Measurements from ENCODE around the gene USPL1. TPM values are rescaled to one million over a fixed set of nuclear protein-coding genes. Genes with fewer than 3 reads are reported as not detected.
"Not testable (repeated sequence)": the region's sequence is repeated elsewhere in the genome, so short reads cannot be mapped to it uniquely, and the experiment has no call there.

USPL1 gene
- total RNA-seq, 1 donor from 2014 or later, result 24.9 TPM

DNA sequence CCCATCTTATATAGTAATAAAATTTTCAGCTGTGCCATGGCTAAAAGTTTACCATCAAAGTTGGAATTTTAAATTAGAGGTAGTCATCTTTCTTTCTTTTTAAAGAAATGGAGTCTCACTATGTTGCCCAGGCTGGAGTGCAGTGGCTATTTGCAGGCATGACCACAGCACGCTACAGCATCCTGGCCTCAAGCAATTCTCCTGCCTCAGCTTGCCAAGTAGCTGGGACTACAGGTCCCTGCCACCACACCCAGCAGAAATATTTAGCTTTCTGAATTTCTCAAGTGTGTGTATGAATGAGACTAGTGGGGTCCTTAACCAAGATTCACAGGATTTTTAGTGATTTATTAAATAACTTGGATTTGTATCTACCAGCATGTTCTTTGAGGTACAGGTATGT is 30.5 kb upstream of the USPL1 start:
- TF ChIP-seq, protein P1, sequence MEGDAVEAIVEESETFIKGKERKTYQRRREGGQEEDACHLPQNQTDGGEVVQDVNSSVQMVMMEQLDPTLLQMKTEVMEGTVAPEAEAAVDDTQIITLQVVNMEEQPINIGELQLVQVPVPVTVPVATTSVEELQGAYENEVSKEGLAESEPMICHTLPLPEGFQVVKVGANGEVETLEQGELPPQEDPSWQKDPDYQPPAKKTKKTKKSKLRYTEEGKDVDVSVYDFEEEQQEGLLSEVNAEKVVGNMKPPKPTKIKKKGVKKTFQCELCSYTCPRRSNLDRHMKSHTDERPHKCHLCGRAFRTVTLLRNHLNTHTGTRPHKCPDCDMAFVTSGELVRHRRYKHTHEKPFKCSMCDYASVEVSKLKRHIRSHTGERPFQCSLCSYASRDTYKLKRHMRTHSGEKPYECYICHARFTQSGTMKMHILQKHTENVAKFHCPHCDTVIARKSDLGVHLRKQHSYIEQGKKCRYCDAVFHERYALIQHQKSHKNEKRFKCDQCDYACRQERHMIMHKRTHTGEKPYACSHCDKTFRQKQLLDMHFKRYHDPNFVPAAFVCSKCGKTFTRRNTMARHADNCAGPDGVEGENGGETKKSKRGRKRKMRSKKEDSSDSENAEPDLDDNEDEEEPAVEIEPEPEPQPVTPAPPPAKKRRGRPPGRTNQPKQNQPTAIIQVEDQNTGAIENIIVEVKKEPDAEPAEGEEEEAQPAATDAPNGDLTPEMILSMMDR (conservative IDR thresholded peaks at IDR 0.05), result no peak
- H3K27me3 Mint-ChIP-seq (ENCODE audit: low read depth), result no peaks in the 10 kb centered on the region
- H3K27ac Mint-ChIP-seq (ENCODE audit: unreplicated experiment), result no peak overlapping the region
- no peaks in the 10 kb centered on the region for H3K9me3 Mint-ChIP-seq
- no peaks in the 10 kb centered on the region for H3K36me3 Mint-ChIP-seq (ENCODE audit: low read depth)
- DNase-seq (ENCODE audit: low read depth, low spot score), result no peak
- no peak overlapping the region for H3K4me3 Mint-ChIP-seq
- H3K4me1 Mint-ChIP-seq, result no peaks in the 10 kb centered on the region

DNA sequence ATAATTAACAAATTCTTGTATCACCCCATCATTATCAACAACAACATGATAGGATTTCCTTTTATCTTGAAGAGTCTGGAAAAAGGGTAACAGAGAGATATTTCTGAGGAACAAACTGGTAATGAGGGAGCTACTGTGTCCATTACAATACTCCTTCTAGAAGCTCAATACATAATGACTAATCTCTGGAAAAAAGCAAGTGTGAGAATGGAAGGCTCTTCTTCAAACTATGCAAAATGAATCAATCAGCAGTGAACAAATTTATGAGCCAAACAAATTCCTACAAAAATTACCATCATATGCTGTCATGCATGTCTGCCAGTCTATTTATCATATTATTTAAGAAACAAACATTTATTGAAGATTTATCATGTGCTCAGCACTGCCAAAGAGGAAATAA is 30.0 kb upstream of the USPL1 start:
- DNase-seq (ENCODE audit: low read depth, low spot score), result no peak
- no peaks in the 10 kb centered on the region for H3K9me3 Mint-ChIP-seq
- no peaks in the 10 kb centered on the region for H3K27me3 Mint-ChIP-seq (ENCODE audit: low read depth)
- no peaks in the 10 kb centered on the region for H3K36me3 Mint-ChIP-seq (ENCODE audit: low read depth)
- H3K4me3 Mint-ChIP-seq, result no peak overlapping the region
- TF ChIP-seq, protein P1 (conservative IDR thresholded peaks at IDR 0.05), result no peak
- no peak overlapping the region for H3K27ac Mint-ChIP-seq (ENCODE audit: unreplicated experiment)
- no peaks in the 10 kb centered on the region for H3K4me1 Mint-ChIP-seq

DNA sequence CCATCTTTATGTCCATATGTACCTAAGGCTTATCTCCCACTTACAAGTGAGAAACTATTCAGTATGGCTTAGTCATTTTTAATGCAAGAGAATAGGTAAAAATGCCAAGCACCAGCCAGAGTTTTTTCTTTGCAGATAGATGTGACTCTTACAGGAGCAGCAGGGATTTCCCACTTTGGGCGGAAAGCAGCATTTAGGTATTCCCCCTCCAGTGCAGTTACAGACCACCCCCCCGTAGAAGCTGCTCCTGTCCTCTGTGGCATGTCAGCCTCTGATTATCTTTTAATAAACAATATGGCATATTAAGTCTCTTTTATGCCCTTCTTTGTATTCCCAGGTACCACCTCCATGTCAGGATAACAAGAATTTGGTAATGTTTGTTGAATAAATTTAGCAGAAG is 24.7 kb upstream of the USPL1 start:
- no peak for DNase-seq (ENCODE audit: low read depth, low spot score)
- Mint-ChIP-seq H3K27ac (ENCODE audit: unreplicated experiment) (no peak overlapping the region), H3K36me3 (ENCODE audit: low read depth) (peaks cover 2% of the 10 kb centered on the region), H3K9me3 (no peaks in the 10 kb centered on the region), H3K27me3 (ENCODE audit: low read depth) (no peaks in the 10 kb centered on the region), H3K4me3 (no peak overlapping the region), H3K4me1 (no peaks in the 10 kb centered on the region)
- TF ChIP-seq, protein P1 (conservative IDR thresholded peaks at IDR 0.05), result no peak

DNA sequence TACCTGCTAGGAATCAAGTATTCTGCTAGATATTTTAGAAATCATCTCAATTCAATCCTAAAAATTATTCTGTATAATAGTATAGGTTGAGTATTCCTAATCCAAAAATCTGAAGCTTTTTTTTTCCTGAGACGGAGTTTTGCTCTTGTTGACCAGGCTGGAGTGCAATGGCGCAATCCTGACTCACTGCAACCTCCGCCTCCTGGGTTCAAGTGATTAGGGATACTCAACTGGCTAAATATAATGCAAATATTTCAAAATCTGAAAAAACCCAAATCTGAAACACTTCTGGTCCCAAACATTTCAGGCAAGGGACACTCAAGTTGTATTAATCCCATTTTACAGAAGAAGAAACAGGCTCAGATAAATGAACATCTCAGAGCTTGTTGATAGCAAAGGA is 17.2 kb upstream of the USPL1 start:
- H3K4me3 Mint-ChIP-seq, result no peak overlapping the region
- peaks cover 2% of the 10 kb centered on the region for H3K36me3 Mint-ChIP-seq (ENCODE audit: low read depth)
- H3K9me3 Mint-ChIP-seq, result peaks cover 2% of the 10 kb centered on the region
- no peaks in the 10 kb centered on the region for H3K4me1 Mint-ChIP-seq
- TF ChIP-seq, protein P1 (conservative IDR thresholded peaks at IDR 0.05), result no peak
- no peak overlapping the region for H3K27ac Mint-ChIP-seq (ENCODE audit: unreplicated experiment)
- DNase-seq (ENCODE audit: low read depth, low spot score), result no peak
- H3K27me3 Mint-ChIP-seq (ENCODE audit: low read depth), result no peaks in the 10 kb centered on the region

DNA sequence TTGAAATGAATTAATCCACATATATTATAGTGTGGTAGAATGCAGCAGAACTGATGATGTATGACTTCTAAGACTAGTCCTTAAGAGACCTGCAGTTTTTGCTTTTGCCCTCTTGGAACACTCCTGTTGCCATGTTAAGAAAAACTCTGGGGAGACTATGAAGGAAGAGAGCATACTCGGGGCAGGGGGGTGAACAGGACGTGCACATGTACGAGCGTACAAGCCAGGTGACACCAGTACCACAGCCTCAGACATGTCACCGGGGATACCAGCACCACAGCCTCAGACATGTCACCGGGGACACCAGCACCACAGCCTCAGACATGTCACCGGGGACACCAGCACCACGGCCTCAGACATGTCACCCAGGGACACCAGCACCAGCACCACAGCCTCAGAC is 15.9 kb upstream of the USPL1 start:
- DNase-seq (ENCODE audit: low read depth, low spot score), result no peak
- Mint-ChIP-seq H3K27ac (ENCODE audit: unreplicated experiment) (peak overlapping the region; percentile 8), H3K9me3 (peaks cover 2% of the 10 kb centered on the region), H3K4me1 (no peaks in the 10 kb centered on the region), H3K4me3 (no peak overlapping the region), H3K27me3 (ENCODE audit: low read depth) (no peaks in the 10 kb centered on the region), H3K36me3 (ENCODE audit: low read depth) (peaks cover 2% of the 10 kb centered on the region)
- TF ChIP-seq, protein P1 (conservative IDR thresholded peaks at IDR 0.05), result no peak

DNA sequence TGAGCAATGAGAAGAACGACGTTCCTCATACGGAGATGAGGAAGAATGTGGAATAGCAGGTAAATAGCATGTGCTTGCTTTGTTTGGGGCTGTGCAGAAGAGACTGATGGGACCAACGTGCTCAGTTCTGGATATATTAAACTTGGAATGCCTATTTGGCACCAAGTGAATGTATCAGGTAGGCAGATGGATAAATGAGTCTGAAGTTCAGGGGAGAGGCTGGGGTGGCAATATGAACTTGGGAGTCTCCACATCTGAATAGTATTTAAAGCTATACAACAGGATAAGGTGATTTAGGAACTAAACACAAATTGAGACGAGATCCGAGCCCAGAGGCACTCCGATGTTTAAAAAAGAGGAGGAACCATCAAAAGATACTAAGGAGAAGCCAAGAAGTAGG is 12.7 kb upstream of the USPL1 start:
- TF ChIP-seq, protein P1 (conservative IDR thresholded peaks at IDR 0.05), result no peak
- Mint-ChIP-seq H3K4me3 (no peak overlapping the region), H3K36me3 (ENCODE audit: low read depth) (peaks cover 2% of the 10 kb centered on the region), H3K27ac (ENCODE audit: unreplicated experiment) (no peak overlapping the region), H3K9me3 (peaks cover 2% of the 10 kb centered on the region), H3K4me1 (peaks cover 3% of the 10 kb centered on the region), H3K27me3 (ENCODE audit: low read depth) (no peaks in the 10 kb centered on the region)
- DNase-seq (ENCODE audit: low read depth, low spot score), result no peak

DNA sequence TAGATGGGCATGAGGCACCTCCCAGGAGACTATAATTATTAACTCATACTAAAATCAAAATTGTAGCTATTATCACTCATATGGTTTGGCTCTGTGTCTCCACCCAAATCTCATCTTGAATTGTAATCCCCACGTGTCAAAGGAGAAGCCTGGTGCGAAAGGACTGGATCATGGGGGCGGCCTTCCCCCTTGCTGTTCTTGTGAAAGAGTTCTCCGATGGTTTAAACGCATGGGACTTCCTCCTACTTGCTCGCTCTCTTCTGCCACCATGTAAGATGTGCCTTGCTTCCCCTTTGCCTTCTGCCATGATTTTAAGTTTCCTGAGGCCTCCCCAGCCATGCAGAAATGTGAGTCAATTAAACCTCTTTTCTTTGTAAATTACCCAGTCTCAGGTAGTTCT is 10.5 kb upstream of the USPL1 start:
- not testable (repeated sequence) for H3K36me3 Mint-ChIP-seq (ENCODE audit: low read depth); DNase-seq (ENCODE audit: low read depth, low spot score); H3K27ac Mint-ChIP-seq (ENCODE audit: unreplicated experiment); H3K9me3 Mint-ChIP-seq; H3K4me1 Mint-ChIP-seq; H3K27me3 Mint-ChIP-seq (ENCODE audit: low read depth); H3K4me3 Mint-ChIP-seq
